Measurements from ENCODE around the gene REC114. TPM values are rescaled to one million over a fixed set of nuclear protein-coding genes. Genes with fewer than 3 reads are reported as not detected.

REC114 gene
- total RNA-seq, 1 donor from 2014 or later, result not detected

DNA sequence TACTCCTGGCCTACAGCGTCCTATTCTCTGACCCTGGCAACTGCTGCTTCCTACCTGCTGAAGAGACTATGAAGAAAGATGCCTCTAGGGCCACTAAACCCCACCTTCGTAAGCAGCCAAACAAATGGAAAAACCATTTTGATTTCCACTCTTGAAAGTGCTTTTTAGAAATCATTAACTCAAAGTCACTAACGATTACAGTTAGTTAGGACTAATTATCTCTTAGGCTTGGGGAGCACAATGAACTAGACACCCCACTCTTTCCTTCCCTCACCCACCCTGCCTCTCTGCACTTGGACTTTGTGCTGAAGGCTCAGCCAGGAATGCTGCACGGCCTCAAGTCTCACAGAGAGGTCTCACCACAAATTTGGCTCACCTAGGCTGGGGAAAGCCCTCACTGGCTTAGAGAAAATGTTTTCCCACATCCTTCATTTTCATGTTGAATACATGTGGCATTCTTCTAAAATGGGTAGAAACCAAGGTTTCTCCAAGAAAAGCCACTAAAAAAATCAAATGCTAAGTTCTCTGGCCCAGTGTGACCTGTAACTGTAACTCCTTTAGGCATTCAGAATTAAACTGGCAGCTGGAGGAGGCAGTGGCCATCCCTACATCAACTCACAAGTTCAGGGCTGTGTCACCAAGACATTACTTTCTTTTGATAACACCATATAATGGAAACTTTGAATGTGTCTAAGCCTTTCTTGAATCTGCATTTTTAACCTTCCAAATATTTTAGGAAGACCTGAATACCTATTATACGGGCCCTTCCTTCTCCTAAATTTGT, 143.1 kb downstream of the REC114 start:
- Histone ChIP-seq H3K36me3 (ENCODE audit: control insufficient read depth, insufficient read depth, low read length) (peaks cover 26% of the 10 kb centered on the region), H3K4me3 (ENCODE audit: low read depth, low read length) (no peak overlapping the region), H3K27me3 (ENCODE audit: control insufficient read depth, insufficient read depth, low read length) (no peaks in the 10 kb centered on the region)
- DNase-seq (ENCODE audit: low read depth) (no peak), FAIRE-seq (no peak)
- TF ChIP-seq, protein P1, sequence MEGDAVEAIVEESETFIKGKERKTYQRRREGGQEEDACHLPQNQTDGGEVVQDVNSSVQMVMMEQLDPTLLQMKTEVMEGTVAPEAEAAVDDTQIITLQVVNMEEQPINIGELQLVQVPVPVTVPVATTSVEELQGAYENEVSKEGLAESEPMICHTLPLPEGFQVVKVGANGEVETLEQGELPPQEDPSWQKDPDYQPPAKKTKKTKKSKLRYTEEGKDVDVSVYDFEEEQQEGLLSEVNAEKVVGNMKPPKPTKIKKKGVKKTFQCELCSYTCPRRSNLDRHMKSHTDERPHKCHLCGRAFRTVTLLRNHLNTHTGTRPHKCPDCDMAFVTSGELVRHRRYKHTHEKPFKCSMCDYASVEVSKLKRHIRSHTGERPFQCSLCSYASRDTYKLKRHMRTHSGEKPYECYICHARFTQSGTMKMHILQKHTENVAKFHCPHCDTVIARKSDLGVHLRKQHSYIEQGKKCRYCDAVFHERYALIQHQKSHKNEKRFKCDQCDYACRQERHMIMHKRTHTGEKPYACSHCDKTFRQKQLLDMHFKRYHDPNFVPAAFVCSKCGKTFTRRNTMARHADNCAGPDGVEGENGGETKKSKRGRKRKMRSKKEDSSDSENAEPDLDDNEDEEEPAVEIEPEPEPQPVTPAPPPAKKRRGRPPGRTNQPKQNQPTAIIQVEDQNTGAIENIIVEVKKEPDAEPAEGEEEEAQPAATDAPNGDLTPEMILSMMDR (IDR thresholded peaks at IDR 0.05; ENCODE audit: insufficient read depth, low read length, severe bottlenecking), result no peak

DNA sequence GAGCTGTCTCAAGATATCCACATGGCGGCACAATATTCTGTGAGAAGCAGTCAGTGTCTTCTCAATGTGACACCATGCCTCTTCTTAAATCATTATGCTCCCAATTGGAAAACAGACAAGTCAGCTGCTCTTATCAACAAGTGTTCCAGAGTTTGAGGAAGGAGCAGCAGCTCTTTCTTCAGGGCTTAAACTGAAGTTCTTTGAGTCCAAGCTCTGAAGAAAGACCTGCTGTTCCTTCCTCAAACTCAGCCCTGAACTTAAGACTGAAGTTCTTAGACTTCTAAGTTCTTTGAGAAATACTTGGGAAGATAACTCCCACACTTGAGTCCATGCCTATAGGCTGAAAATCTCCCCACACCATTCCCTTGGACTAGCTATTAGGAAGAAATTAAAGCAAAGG, 146.8 kb downstream of the REC114 start:
- DNase-seq (ENCODE audit: low read depth) (no peak), FAIRE-seq (no peak)
- TF ChIP-seq, protein P1 (IDR thresholded peaks at IDR 0.05; ENCODE audit: insufficient read depth, low read length, severe bottlenecking), result no peak
- Histone ChIP-seq H3K4me3 (ENCODE audit: low read depth, low read length) (no peak overlapping the region), H3K36me3 (ENCODE audit: control insufficient read depth, insufficient read depth, low read length) (peaks cover 16% of the 10 kb centered on the region), H3K27me3 (ENCODE audit: control insufficient read depth, insufficient read depth, low read length) (no peaks in the 10 kb centered on the region)

DNA sequence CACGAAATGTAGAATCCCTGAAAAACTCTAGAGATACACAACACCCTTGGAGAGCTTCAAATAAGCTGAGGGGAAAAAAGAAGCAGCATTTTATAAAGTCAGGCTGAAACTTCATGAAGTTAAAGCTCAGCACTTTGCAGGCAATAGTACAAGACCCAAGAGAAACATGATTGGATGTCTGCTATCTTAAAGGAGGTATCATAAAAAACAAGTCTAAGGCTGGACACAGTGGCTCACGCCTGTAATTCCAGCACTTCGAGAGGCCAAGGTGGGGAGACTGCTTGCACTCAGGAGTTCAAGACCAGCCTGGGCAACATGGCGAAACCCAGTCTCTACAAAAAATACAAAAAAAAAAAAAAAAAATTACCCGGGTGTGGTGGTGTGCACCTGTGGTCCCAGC, 147.3 kb downstream of the REC114 start:
- no peaks in the 10 kb centered on the region for H3K27me3 ChIP-seq (ENCODE audit: control insufficient read depth, insufficient read depth, low read length)
- DNase-seq (ENCODE audit: low read depth), result no peak
- TF ChIP-seq, protein P1 (IDR thresholded peaks at IDR 0.05; ENCODE audit: insufficient read depth, low read length, severe bottlenecking), result no peak
- H3K36me3 ChIP-seq (ENCODE audit: control insufficient read depth, insufficient read depth, low read length), result peaks cover 15% of the 10 kb centered on the region
- no peak for FAIRE-seq
- H3K4me3 ChIP-seq (ENCODE audit: low read depth, low read length), result no peak overlapping the region

DNA sequence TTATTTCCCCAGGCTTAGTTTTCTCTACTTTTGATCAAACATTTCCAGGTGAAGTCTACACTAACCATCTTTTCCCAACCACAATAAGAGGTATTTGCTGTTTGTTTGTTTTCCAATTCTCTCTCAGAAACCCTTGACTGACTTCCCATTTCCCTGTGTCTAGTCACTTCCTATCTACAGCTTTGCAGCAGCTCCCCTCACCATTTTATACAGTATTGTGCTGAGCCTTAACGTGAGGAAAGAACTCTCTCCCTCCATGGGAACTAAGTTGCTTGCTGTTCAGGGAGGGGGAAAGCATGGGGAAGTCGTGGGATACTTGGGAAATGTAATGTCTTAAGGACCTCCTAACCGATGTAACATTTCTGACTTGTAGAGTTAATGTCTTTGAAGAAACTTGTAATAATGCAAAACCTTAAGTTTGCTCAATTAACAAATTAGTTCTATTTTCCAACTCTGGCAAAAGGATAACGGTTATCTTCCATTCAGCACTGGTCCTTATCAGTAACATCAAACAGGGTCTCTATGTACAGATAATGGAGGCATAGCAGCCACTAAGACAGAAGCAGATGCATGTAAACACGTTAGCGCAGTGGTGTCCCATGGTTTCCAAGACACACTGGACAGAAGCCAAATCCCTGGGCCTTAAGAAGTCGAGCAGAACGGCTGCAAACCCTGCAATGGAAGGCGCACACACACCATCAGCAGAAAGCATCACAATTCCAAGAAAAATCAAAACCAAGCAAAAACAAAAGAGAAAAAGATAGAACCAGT, 150.5 kb downstream of the REC114 start:
- DNase-seq (ENCODE audit: low read depth) (no peak), FAIRE-seq (no peak)
- TF ChIP-seq, protein P1 (IDR thresholded peaks at IDR 0.05; ENCODE audit: insufficient read depth, low read length, severe bottlenecking), result no peak
- Histone ChIP-seq H3K27me3 (ENCODE audit: control insufficient read depth, insufficient read depth, low read length) (no peaks in the 10 kb centered on the region), H3K4me3 (ENCODE audit: low read depth, low read length) (no peak overlapping the region), H3K36me3 (ENCODE audit: control insufficient read depth, insufficient read depth, low read length) (peaks cover 4% of the 10 kb centered on the region)

DNA sequence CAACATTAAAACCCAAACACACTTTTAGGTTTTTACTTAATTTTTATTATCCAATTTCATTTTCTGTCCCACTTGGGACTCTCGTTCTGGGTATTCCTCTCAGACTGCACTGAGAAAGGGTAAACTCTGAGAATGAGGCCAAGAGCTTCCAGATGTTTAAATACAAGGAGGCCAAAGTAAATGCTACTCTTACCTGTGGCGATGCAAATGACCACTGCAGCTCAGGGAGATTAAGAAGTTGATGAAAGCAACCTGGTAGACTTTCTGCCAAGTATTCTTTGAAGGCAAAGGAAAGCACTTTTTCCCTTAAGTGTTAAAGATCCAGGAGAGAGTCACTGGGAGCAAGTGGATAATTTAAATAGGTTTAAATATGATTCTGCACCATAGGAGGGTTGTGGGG, 151.1 kb downstream of the REC114 start:
- Histone ChIP-seq H3K36me3 (ENCODE audit: control insufficient read depth, insufficient read depth, low read length) (peaks cover 3% of the 10 kb centered on the region), H3K4me3 (ENCODE audit: low read depth, low read length) (no peak overlapping the region), H3K27me3 (ENCODE audit: control insufficient read depth, insufficient read depth, low read length) (no peaks in the 10 kb centered on the region)
- DNase-seq (ENCODE audit: low read depth), result no peak
- TF ChIP-seq, protein P1 (IDR thresholded peaks at IDR 0.05; ENCODE audit: insufficient read depth, low read length, severe bottlenecking), result no peak
- no peak for FAIRE-seq

Data from bronchial epithelial cell (primary cell).